Measurements from ENCODE around the gene PATJ.

The PATJ gene

DNA sequence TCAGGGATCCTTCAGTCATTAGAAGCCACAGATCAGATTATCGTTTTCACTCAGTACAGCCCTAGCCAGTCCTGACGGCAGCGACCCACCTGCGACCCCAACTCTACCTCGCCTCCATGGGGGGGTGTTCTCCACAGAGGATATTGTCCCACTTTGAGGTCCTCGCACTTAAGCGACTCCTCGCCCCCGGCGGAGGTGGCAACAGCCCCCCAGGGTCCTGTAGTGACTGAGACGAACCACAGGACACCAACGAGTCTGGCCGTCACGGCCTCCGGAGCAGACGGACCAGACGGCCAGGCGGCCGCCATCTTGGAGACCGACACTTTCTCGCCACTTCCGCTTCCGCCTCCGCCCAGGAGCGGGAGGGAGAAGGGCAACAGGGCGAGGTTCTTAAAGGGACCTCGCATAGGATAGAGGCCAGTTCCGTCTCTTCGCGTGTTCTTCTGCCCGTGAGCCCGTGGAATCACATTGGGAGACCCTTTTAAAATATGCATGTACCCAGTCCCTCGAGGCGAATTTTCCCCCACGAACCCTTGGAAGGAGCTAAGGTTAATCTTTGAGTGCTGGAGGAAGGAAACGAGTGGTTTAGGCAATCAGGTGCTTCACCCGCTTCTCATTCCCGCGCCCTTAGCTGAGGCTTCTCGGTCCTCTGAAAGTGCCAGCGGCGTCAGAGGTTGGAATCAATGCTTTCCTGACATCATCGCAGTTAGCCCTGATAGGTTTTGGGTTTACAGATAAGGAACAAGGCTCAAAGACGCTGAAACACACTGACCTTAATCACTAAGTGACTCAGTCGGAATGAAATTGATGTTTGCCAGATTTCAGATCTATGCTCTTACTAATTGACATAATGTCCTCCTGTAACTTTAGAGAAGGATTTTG is 17.2 kb upstream of the PATJ start, which contains the start of gene TM2D1 (continued):
- TF ChIP-seq, protein P1, sequence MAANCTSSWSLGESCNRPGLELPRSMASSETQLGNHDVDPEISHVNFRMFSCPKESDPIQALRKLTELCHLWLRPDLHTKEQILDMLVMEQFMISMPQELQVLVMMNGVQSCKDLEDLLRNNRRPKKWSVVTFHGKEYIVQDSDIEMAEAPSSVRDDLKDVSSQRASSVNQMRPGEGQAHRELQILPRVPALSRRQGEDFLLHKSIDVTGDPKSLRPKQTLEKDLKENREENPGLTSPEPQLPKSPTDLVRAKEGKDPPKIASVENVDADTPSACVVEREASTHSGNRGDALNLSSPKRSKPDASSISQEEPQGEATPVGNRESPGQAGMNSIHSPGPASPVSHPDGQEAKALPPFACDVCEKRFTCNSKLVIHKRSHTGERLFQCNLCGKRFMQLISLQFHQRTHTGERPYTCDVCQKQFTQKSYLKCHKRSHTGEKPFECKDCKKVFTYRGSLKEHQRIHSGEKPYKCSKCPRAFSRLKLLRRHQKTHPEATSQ (tag by site-specific recombination; IDR thresholded peaks at IDR 0.05), result no peak
- TF ChIP-seq ZNF791 (tag by site-specific recombination; IDR thresholded peaks at IDR 0.05) (no peak), ZBTB48 (tag by site-specific recombination; IDR thresholded peaks at IDR 0.05) (peak; percentile 98), ZNF19 (tag by site-specific recombination; IDR thresholded peaks at IDR 0.05; ENCODE audit: low read depth) (no peak), ZNF311 (tag by site-specific recombination; IDR thresholded peaks at IDR 0.05; ENCODE audit: borderline replicate concordance) (no peak), ZNF211 (tag by site-specific recombination; IDR thresholded peaks at IDR 0.05; ENCODE audit: low read depth) (no peak), ZNF354C (tag by site-specific recombination; IDR thresholded peaks at IDR 0.05; ENCODE audit: borderline replicate concordance, low read depth) (no peak), ZNF488 (tag by site-specific recombination; IDR thresholded peaks at IDR 0.05) (no peak), KLF9 (tag by site-specific recombination; IDR thresholded peaks at IDR 0.05; ENCODE audit: low read depth) (peak; percentile 17; the same call in 1 of the 2 replicates), ZFP37 (tag by site-specific recombination; IDR thresholded peaks at IDR 0.05) (peak; percentile 78; the same call in 1 of the 2 replicates), ZBTB17 (tag by site-specific recombination; IDR thresholded peaks at IDR 0.05) (peak; percentile 96), ZNF600 (tag by site-specific recombination; IDR thresholded peaks at IDR 0.05) (peak; percentile 74; the same call in 1 of the 2 replicates)
- TF ChIP-seq, protein P2, sequence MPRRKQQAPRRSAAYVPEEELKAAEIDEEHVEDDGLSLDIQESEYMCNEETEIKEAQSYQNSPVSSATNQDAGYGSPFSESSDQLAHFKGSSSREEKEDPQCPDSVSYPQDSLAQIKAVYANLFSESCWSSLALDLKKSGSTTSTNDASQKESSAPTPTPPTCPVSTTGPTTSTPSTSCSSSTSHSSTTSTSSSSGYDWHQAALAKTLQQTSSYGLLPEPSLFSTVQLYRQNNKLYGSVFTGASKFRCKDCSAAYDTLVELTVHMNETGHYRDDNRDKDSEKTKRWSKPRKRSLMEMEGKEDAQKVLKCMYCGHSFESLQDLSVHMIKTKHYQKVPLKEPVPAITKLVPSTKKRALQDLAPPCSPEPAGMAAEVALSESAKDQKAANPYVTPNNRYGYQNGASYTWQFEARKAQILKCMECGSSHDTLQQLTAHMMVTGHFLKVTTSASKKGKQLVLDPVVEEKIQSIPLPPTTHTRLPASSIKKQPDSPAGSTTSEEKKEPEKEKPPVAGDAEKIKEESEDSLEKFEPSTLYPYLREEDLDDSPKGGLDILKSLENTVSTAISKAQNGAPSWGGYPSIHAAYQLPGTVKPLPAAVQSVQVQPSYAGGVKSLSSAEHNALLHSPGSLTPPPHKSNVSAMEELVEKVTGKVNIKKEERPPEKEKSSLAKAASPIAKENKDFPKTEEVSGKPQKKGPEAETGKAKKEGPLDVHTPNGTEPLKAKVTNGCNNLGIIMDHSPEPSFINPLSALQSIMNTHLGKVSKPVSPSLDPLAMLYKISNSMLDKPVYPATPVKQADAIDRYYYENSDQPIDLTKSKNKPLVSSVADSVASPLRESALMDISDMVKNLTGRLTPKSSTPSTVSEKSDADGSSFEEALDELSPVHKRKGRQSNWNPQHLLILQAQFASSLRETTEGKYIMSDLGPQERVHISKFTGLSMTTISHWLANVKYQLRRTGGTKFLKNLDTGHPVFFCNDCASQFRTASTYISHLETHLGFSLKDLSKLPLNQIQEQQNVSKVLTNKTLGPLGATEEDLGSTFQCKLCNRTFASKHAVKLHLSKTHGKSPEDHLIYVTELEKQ (tag by site-specific recombination; IDR thresholded peaks at IDR 0.05; ENCODE audit: borderline replicate concordance), result peak; percentile 67

- Histone ChIP-seq H3K4me1 (ENCODE audit: control insufficient read depth, insufficient read depth, low read length) (no peaks in the 10 kb centered on the region; the same call in 1 of the 2 replicates), H3K36me3 (ENCODE audit: control insufficient read depth in 2 of 2, insufficient read depth in 1 of 2, low read length in 2 of 2) (peaks cover 0 to 2% of the 10 kb centered on the region in 2 experiments; a peak in 2 of 3 replicates), H3K9me3 (ENCODE audit: control insufficient read depth, insufficient read depth, low read depth, low read length) (no peaks in the 10 kb centered on the region), H3K4me3 (ENCODE audit: low read depth, low read length) (no peak overlapping the region), H3K27ac (ENCODE audit: extremely low read depth, low read depth, low read length) (no peak overlapping the region)
- ChIA-PET CTCF (interaction anchor here (1.0 kb wide), 1 partner anchor 10 kb away, joined by 3 read pairs; no protein-coding TSS in a partner anchor), POLR2A (interaction anchor here (0.6 kb wide), 1 partner anchor 16 kb away, joined by 5 read pairs; no protein-coding TSS in a partner anchor)
- TF ChIP-seq GLIS2 (tag by site-specific recombination; IDR thresholded peaks at IDR 0.05) (no peak), ZSCAN18 (tag by site-specific recombination; IDR thresholded peaks at IDR 0.05) (no peak), KLF17 (tag by site-specific recombination; IDR thresholded peaks at IDR 0.05) (no peak), ZNF664 (tag by site-specific recombination; IDR thresholded peaks at IDR 0.05) (peak; percentile 93)
Measured at GRCh38 chr1:61727544-61727943, 14.7 kb upstream of the PATJ start.
